GM21529 (cell line): ENCODE data around the gene SLC16A5.
"Not testable (repeated sequence)": the region's sequence is repeated elsewhere in the genome, so short reads cannot be mapped to it uniquely, and the experiment has no call there.

Experiments
- ATAC-seq: cut with Tn5 transposase; IDR thresholded peaks from one replicate; pipeline ENCODE4 v1.9.1; 2021; ENCODE audit not compliant: unreplicated experiment

Gene SLC16A5, protein sequence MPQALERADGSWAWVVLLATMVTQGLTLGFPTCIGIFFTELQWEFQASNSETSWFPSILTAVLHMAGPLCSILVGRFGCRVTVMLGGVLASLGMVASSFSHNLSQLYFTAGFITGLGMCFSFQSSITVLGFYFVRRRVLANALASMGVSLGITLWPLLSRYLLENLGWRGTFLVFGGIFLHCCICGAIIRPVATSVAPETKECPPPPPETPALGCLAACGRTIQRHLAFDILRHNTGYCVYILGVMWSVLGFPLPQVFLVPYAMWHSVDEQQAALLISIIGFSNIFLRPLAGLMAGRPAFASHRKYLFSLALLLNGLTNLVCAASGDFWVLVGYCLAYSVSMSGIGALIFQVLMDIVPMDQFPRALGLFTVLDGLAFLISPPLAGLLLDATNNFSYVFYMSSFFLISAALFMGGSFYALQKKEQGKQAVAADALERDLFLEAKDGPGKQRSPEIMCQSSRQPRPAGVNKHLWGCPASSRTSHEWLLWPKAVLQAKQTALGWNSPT

GRCh38 chr17:75087558-75088453 is at the start of gene SLC16A5:
SLC16A5 (plus strand) TSS chr17:75087954; CDS start chr17:75093637, 5,683 bp downstream.
- no peak for ATAC-seq

- no peak for ATAC-seq
Measured at GRCh38 chr17:75039238-75039637, 48.5 kb upstream of the SLC16A5 start.

DNA sequence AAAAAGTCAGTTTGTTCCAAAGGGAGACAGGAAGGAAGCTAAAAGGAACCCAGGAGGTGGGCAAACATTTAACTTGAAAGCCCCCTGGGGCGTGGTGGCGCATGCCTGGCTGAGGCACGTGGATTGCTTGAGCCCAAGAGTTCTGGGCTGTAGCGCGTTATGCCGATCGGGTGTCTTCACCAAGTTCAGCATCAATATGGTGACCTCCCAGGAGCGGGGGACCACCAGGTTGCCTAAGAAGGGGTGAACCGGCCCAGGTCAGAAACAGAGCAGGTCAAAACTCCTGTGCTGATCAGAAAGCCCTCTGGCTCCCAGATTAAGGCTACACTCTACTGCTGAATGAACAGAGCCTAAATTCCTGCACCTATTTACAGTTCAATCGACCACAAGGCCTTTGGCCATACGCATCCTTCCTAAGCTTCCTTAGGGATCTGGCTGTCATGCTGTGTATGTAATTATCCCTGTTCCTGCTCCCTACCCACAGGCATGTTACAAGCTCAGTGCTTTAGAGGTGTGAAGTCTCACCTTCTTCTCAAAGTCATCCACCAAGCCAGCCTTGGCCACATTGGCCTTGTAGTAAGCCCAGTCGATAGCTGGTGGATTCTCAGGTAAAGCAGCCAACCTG is 46.0 kb upstream of the SLC16A5 start:
- no peak for ATAC-seq

DNA sequence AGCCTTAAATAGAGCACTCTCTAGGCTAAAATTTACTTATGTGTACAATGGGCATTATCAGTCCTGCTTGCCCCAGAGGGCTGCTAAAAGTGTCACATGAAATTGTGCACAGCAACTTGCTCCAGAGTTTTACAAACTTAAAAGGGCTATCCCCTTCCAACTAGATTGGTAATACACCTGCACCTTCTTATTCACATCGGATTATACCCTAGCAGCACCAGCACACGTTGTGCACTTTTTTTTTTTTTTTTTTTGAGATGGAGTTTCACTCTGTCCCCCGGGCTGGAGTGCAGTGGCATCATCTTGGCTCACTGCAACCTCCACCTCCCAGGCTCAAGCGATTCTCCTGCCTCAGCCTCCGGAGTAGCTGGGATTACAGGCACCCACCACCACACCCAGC is 44.0 kb upstream of the SLC16A5 start:
- ATAC-seq = not testable (repeated sequence)

DNA sequence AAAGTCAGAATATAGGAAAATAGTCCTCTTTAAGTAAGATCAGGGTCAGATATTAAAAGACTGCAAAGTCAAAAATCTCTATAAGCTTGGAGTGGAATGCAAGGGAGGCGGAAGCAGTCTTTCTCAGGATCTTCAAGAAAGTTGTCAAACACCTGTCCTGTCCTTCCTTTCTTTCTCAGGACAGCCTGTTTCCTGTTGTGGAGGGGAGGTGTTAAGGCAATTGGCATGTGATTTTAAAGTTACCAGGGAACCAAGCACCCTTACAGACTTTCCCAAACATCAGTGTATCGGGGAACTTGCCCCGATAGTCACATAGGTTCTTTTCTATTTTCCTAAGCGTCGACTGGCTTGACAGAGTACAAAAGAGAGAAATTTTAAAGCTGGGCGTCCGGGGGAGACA is 43.0 kb upstream of the SLC16A5 start:
- ATAC-seq = no peak

DNA sequence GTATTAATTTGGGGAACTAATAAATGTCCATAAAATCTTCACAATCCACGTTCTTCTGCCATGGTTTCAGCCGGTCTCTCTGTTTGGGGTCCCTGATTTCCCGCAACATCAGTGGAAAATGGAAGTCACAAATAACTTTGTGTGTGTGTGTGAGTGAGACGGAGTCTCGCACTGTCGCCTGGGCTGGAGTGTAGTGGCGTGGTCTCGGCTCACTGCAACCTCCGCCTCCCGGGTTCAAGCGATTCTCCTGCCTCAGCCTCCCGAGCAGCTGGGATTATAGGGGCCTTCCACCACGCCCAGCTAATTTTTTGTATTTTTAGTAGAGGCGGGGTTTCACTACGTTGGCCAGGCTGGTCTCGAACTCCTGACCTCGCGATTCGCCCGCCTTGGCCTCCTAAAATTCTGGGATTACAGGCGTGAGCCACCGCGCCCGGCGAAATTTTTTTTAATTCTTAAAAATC is 41.8 kb upstream of the SLC16A5 start:
- ATAC-seq = not testable (repeated sequence)

GRCh38 chr17:75046407-75047289 is 41.1 kb upstream of the SLC16A5 start, which contains the start of the genes ATP5PD and KCTD2:
ATP5PD (minus strand) TSS chr17:75046969; CDS start chr17:75042650, 4,319 bp downstream.
KCTD2 (plus strand) TSS chr17:75047225; CDS start chr17:75047251, 26 bp downstream.
- peak; percentile 95 for ATAC-seq

- peak; percentile 13 for ATAC-seq
Measured at GRCh38 chr17:75047398-75048098, 40.2 kb upstream of the SLC16A5 start.

DNA sequence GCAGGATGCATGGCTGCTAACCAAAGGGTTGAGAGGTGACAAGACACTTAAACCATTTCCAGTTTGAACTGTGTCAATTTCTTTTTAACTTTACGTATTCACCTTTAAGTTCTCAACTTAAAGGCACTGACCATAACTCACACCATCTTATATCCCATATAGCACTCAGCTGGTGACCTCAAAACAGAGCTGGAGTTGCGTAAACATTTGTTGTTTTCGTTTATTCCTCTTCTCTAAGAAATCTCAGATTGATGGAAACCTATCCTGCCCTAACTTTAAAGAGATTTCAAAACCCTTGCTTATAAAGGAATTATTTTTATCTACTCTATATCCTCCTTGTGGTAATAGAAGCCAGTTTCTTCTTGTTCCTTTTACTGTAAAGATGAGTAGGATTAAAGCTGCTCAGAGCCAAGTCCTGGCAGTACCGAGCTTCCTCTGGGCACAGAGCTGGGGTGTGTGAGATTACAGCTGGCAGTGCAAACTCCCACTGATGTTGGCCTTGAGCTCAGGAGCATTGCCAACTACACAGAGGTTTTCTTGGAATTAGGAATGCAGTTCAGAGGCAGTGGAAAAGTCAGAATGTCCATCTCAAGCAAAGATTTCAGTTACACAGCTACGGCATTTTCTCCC is 39.4 kb upstream of the SLC16A5 start:
- ATAC-seq = no peak

DNA sequence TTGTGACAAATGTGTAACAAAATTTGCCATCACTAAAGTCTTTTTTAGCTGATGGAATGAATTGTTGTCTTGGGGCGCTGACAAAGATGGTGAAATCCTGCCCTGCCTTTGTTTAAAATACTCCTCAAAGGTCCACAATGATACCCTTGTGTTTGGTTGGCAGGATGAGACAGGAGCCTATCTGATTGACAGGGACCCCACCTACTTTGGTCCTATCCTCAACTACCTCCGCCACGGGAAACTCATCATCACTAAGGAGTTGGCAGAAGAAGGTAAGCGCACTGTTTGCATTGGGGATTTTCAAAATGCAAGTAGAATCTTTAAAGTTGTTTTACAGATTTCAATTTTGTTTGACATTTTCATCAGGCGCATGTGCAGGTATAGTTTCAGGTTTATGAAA is 38.7 kb upstream of the SLC16A5 start:
- no peak for ATAC-seq

DNA sequence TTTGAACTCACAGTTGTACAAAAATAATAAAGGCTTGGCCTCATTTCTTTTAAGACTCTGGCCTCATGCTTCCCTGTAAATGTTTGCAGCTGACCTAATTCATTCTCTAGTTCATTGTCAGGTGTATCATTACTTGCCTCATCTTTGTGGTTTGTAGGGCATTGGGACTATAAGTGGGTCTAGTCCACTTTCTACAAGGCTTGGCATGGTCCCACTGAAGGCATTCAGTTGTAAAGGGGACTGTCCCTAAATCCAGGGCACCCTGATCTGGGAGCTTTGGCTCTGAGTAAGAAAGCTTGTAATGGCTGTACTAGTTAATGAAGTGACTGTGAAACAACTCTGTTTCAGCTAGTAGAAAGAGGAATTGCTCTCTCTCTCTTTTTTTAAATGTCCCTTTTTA is 38.0 kb upstream of the SLC16A5 start:
- no peak for ATAC-seq

- no peak for ATAC-seq
Measured at GRCh38 chr17:75051941-75052340, 35.8 kb upstream of the SLC16A5 start.

- no peak for ATAC-seq
Measured at GRCh38 chr17:75059369-75060345, 28.1 kb upstream of the SLC16A5 start.

GRCh38 chr17:75060434-75061054 is 27.2 kb upstream of the SLC16A5 start:
- ATAC-seq = no peak

GRCh38 chr17:75061055-75061438 is 26.7 kb upstream of the SLC16A5 start:
- no peak for ATAC-seq

GRCh38 chr17:75061618-75062017 is 26.1 kb upstream of the SLC16A5 start:
- ATAC-seq = no peak

DNA sequence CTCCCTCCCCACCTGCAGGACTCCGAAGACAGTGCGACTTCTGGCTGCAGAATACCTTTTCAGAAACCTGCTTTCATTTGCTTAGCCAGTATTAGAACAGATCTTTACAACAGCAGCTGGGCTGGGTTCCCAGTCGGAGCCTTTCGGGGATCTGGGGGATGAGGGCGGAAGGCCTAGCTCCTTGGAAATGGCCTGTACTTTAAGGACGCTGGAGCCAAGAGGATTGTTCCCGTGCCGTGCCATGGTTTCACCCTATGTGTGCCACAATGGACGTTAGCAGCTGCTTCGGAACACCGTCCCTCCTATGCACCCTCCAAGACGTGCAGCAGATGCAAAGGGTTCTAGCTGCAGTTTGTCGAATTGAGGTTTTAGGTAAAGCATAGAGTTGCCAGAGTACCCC is 24.6 kb upstream of the SLC16A5 start:
- ATAC-seq = no peak
